Osteocyte (in vitro differentiated cells): Measurements from ENCODE around the gene PCSK6. TPM values are rescaled to one million over a fixed set of nuclear protein-coding genes. Genes with fewer than 3 reads are reported as not detected.

Experiments used
- DNase-seq: peaks from one replicate; pipeline ENCODE4 v3.0.0; 2021; ENCODE audit warnings: mixed read lengths; ENCODE audit not compliant: unreplicated experiment; ENCODE audit errors: extremely low spot score
- H3K27ac Mint-ChIP-seq: one replicate; pipeline ENCODE4 v1.8.0; 2021; ENCODE audit warnings: mild to moderate bottlenecking, mixed read lengths; ENCODE audit not compliant: unreplicated experiment
- H3K27me3 Mint-ChIP-seq: one replicate; pipeline ENCODE4 v1.8.0; 2021; ENCODE audit warnings: mixed read lengths; ENCODE audit not compliant: unreplicated experiment
- H3K36me3 Mint-ChIP-seq: one replicate; pipeline ENCODE4 v1.8.0; 2021; ENCODE audit warnings: mixed read lengths; ENCODE audit not compliant: unreplicated experiment
- H3K4me1 Mint-ChIP-seq: one replicate; pipeline ENCODE4 v1.8.0; 2021; ENCODE audit warnings: mixed read lengths; ENCODE audit not compliant: unreplicated experiment
- H3K4me3 Mint-ChIP-seq: one replicate; pipeline ENCODE4 v1.8.0; 2021; ENCODE audit warnings: mild to moderate bottlenecking, moderate library complexity, mixed read lengths; ENCODE audit not compliant: unreplicated experiment
- H3K9me3 Mint-ChIP-seq: one replicate; pipeline ENCODE4 v1.8.0; 2021; ENCODE audit warnings: mixed read lengths; ENCODE audit not compliant: unreplicated experiment
- total RNA-seq: library from RNA; stranded (reverse); gene quantifications from 2 replicates; pipeline ENCODE4 v1.2.1, GENCODE V29; 2021
- TF ChIP-seq, protein P1 (sequence below): fragments of 200-600 bp; sonication (generic); IDR thresholded peaks from 2 replicates; pipeline ENCODE4 v1.5.0; 2021; ENCODE audit warnings: antibody characterized with exemption, mild to moderate bottlenecking, moderate library complexity

PCSK6 gene
- total RNA-seq, 1 donor from 2014 or later, result 0.43 TPM

DNA sequence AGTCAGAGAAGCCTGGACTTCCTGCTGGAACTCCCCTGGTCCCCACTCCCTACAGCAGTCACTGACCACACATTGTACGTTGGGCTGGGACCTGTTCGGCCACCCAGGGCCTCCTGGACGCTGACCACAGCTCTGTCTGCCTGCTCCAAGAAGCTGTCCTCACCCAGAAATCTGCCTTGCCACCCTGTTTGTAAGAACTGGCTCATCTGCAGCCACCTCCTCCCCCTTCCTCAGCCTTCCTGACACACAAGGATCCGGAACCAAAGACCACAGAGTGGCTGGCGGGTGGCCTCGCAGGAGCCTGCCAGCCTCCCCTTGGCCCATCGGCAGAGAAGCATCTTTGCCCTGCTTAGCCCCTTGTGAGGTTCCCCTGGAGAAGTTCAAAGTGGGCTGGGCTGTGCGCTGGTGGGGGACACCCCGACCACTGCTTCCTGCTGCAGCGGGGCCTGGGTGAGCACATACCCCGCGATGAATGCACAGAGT, 91.9 kb downstream of the PCSK6 start:
- DNase-seq, result peak; percentile 64
- Mint-ChIP-seq H3K27me3 (no peaks in the 10 kb centered on the region), H3K9me3 (no peaks in the 10 kb centered on the region), H3K36me3 (no peaks in the 10 kb centered on the region), H3K4me1 (no peaks in the 10 kb centered on the region), H3K4me3 (no peak overlapping the region), H3K27ac (no peak overlapping the region)
- TF ChIP-seq, protein P1, sequence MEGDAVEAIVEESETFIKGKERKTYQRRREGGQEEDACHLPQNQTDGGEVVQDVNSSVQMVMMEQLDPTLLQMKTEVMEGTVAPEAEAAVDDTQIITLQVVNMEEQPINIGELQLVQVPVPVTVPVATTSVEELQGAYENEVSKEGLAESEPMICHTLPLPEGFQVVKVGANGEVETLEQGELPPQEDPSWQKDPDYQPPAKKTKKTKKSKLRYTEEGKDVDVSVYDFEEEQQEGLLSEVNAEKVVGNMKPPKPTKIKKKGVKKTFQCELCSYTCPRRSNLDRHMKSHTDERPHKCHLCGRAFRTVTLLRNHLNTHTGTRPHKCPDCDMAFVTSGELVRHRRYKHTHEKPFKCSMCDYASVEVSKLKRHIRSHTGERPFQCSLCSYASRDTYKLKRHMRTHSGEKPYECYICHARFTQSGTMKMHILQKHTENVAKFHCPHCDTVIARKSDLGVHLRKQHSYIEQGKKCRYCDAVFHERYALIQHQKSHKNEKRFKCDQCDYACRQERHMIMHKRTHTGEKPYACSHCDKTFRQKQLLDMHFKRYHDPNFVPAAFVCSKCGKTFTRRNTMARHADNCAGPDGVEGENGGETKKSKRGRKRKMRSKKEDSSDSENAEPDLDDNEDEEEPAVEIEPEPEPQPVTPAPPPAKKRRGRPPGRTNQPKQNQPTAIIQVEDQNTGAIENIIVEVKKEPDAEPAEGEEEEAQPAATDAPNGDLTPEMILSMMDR, result no peak

DNA sequence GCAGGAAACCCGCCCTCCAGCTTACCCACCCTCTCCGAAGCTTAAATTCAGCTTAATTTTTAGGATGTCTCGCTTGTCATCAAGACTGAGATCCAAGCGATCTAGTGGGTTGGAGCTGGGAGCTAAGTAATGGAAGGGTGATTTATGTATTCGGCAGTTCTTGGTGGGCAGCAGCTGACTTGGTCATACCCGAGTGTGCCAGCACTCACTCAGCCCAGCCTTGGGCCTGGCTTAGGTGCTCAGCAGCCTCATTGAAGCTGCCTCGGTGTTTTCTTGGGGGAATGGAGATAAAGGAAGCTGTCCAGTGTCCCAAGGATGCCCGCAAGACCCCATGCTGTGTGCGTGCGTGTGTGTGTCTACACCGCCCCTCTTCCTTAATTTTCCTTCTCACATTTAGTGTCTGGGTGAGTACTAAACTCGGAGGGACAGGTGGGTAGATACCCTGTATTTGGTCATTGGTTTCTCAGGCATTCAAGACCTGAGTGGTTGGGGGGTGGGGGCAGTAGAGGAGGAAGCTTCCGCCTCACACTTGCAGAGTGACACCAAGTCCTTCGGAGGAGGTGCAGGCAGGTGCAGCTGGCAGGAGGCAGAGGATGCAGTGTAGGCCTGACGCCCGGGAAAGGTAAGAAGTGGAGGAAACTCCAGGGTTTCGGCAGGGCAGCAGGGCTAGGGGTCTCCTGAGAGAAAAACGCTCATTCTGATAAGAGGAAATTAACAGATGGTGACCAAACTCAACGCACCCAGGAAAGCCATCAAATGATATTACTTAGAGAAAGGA, 92.8 kb downstream of the PCSK6 start:
- no peaks in the 10 kb centered on the region for H3K9me3 Mint-ChIP-seq
- H3K36me3 Mint-ChIP-seq, result no peaks in the 10 kb centered on the region
- H3K27me3 Mint-ChIP-seq, result no peaks in the 10 kb centered on the region
- TF ChIP-seq, protein P1, result no peak
- H3K4me1 Mint-ChIP-seq, result no peaks in the 10 kb centered on the region
- DNase-seq, result peak; percentile 51
- H3K4me3 Mint-ChIP-seq, result no peak overlapping the region
- no peak overlapping the region for H3K27ac Mint-ChIP-seq

DNA sequence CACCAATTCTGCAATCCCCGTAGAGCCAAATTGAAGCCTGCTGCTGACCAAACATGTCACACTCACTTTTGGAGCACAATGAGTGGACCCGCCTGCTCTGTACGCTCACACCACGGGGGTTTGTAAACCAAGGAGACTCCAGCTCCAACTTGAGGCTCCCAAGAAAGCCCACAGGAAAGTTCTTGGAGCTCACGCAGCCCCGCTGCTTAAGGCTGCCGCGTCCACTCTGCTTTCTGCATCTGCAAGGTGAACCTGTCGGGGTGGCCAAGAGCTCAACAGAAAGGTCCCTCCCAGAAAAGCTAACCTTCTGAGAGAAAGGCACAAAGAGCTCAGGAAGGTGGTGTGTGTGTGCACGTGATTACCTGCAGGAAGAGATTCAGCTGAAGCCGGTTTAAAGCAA, 94.9 kb downstream of the PCSK6 start:
- Mint-ChIP-seq H3K4me1 (no peaks in the 10 kb centered on the region), H3K9me3 (no peaks in the 10 kb centered on the region), H3K36me3 (no peaks in the 10 kb centered on the region), H3K27ac (no peak overlapping the region), H3K4me3 (no peak overlapping the region), H3K27me3 (no peaks in the 10 kb centered on the region)
- peak; percentile 60 for DNase-seq
- TF ChIP-seq, protein P1, result no peak

DNA sequence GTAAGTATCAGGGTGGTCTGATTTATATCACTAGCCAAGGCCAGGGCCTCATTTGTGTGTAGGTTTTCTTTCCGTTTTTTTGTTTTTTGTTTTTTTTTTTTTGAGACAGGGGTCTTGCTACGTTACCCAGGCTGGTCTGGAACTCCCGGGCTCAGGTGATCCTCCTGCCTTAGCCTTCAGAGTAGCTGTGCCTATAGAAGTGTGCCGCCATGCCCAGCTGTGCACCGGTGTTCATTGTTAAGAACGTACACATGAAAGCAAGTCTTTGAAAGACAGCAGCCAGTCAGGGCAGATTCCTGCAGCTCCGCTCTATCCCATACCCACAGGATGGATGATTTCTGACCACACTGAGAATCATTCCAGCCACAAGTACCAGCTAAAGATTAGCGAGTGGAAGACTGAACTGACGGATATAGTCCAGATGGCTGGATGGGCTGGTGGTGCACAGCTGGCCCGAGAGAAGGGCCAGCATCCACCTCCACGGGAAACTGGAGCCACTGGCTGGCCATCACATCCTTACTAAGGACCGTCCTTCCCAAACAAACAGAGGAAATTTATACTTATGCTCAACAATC, 95.4 kb downstream of the PCSK6 start:
- peak; percentile 73 for DNase-seq
- H3K4me1 Mint-ChIP-seq, result no peaks in the 10 kb centered on the region
- H3K9me3 Mint-ChIP-seq, result no peaks in the 10 kb centered on the region
- no peak overlapping the region for H3K27ac Mint-ChIP-seq
- H3K4me3 Mint-ChIP-seq, result no peak overlapping the region
- TF ChIP-seq, protein P1, result no peak
- H3K27me3 Mint-ChIP-seq, result no peaks in the 10 kb centered on the region
- H3K36me3 Mint-ChIP-seq, result no peaks in the 10 kb centered on the region

DNA sequence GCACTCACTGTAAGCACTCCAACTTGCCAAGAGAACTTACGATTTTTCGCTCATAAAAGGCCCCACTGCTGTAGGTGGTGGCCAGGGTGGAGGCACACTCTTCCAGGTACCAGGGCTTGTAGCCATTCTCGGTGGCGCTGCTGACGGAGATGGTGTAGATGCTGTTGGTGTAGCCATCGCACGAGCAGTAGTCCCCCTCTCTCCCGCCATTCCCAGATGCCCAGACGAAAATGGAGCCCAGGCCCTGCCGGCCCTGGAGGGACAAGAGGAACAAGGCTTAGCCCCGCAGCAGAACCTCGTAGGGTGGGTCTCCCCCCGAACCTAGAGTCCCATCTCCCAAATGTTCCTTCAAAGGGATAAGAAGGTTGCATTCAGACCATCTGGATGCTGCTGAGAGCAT, 96.3 kb downstream of the PCSK6 start:
- H3K27ac Mint-ChIP-seq, result no peak overlapping the region
- no peaks in the 10 kb centered on the region for H3K4me1 Mint-ChIP-seq
- TF ChIP-seq, protein P1, result no peak
- no peak overlapping the region for H3K4me3 Mint-ChIP-seq
- H3K9me3 Mint-ChIP-seq, result no peaks in the 10 kb centered on the region
- no peaks in the 10 kb centered on the region for H3K27me3 Mint-ChIP-seq
- no peaks in the 10 kb centered on the region for H3K36me3 Mint-ChIP-seq
- no peak for DNase-seq
